ENCODE measurements around the gene SYT6.

The SYT6 gene

DNA sequence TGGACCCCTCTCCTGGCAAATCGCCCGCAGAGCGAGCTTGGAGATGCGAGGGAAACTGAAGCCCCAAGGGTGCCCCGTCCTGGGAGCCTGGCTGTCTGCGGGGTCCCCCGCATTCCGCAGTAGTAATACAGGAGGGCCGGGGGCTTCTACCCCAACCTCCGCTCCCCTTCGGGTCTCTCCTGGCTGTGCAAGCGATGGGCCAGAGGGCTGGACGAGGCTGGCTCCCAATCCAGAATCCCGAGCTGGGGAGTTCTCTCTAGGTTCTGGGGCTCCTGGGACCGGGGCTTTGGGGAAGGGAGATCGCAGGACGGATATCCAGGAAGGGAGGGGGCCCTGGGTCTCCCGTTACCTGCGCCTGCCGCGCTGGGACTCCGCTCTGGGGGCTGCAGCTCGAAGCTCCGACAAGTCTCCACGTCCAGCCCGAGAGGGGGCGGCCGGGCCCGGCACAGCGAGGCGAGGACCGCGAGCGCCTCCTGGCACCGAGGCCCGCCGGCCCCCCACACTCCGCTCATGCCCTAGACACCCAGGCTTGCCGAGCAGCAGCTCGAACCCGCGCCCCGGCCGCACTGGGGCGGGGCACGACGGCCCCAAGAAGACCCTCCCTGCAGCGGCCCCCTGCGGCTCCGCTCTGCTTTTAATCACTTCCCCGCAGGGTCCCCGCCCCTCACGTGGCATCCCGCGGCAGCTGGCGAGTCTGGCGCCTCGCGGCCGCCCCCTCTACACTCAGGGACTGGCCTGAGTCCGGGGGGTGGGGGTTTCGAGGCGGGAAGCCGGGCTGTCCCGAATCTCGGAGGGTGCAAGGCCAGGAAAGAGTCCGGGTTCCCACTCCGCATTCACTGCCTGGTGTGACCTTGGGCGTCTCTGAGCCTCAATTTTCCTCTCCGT is at the start of gene SYT6:
Gene SYT6, minus strand, starts transcription at position 609 of the 885 bp plus-strand sequence. Its CDS starts 97 bp downstream, at position 512.
- peak in 1 of 2 donors; percentile 1 for DNase-seq (ENCODE audit: low read depth in 2 of 2)

DNA sequence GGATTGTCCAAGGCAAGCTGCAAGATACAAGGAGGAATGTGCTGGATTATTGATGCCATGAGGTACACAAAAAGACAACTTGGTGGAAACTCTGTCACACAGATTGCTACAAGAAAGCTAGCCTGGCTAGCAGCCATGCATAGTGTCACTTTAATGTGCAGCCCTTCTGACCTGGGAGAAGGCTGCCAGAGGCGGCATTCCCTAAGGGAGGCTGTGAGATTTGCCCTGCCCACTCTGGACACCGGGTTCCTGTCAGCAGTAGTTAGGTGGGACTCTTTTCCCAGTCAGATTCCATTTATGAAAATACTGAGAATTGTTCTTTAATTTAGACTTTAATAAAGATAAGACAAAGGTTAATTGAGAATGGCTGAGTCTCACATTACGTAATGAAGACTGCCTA is 47.8 kb upstream of the SYT6 start:
- DNase-seq (ENCODE audit: low read depth in 2 of 2): no peak

DNA sequence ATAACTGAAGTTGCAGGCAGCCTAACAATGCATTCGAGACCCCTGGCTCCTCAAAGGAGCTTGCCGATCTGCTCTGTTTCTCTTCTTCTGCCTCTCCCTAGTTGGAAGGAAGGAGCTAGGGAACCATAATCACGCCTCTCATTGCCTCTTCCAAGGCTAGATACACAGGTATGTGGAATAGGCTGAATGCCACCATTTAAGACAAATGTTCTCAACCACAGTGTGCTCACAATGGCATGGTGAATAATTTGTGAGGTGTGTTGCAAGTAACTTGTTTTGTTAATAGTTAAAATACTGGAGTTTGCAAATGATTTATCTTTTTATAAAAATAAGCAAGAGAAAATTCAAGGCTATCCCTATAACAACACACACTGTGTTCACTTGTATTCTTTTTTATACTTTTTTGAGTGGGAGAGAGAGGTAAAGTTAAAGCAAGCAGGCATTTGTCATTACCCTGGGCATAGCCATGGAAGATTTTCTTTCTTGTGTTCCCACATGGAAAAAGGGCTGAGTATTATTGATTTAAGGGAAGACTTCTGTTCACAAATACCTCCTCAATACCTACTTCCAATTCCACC is 45.4 kb upstream of the SYT6 start:
- DNase-seq (ENCODE audit: low read depth in 2 of 2): no peak

DNA sequence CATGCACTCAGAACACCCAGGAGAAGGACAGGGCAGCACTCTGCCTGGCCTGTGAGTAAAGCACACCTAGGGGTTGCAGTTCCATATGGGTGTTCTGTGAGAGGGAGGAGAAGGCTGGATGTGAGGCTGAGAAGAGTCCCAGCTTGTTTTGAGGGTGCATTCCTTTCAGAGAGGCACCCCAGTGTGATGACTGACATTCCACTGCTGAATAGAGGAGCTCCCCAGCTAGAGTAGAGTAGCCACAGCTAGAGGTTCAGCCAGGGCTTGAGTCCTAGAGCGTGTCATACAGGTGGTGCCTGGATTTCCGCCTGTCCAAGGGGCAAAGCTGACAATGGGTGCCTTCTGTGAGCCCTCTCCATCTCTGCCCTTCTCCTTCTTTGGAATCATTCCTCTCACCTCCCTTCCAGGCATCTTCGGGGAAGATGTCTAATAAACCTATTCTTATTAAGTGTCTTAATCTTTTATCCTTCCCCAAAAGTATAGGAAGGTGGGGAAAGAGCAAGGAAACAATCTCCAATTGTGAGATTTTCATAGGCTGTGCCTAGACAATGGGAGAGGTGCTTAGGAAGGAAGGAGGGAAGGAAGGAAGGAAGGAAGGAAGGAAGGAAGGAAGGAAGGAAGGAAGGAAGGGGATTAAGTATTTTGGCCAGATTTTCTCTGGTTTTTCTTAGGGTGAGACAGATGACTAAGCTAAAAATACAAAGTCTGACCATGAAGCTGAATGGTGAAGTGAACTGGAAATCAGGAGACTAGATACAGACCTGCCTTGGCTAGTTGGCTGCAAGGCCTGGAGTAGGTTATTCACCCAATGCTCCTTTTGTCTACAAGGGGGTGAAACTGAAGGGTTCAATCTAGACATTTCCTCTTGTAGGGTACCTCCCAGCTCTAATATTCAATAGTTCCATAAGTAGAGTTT is 43.6 kb upstream of the SYT6 start:
- DNase-seq (ENCODE audit: low read depth in 2 of 2): no peak

DNA sequence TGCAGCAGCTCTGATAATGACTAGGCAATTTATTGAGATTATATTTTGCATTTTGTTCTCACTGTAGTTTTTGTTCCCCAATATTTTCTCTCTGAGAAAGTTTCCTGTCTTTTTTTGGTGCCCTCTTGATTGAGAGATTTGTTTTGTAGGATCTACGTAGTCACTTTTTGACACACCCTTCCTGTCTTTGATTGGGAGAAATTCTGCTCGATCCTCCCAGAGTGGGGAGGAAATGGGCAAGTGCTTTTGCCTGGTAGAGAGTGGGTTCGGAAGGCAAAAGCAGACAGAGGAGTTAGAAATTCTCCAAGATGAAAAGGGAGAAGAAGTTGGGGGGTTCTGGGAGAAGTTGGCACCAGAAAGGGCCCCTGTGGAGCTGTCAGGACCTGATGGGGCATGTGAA is 42.1 kb upstream of the SYT6 start:
- no peak for DNase-seq (ENCODE audit: low read depth in 2 of 2)

DNA sequence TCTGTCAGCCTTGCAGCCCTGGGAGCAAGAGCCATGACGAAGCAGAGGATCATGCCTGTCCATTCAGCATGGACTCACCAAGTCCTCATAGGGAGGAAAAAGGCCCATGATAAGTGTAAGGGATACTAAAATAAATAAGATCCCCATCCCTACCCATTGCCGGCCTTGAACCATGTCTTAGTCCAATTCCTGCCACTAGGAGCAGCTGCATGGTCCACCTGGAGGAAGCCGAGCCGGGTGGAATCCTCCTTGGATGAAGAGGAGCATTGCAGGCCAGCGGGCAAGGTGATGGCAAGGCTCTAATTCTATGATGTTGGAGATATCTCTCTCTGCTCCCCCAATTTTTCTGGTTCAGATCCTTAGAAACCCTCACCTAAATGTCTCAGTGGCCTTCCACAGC is 38.7 kb upstream of the SYT6 start:
- DNase-seq (ENCODE audit: low read depth in 2 of 2): no peak

DNA sequence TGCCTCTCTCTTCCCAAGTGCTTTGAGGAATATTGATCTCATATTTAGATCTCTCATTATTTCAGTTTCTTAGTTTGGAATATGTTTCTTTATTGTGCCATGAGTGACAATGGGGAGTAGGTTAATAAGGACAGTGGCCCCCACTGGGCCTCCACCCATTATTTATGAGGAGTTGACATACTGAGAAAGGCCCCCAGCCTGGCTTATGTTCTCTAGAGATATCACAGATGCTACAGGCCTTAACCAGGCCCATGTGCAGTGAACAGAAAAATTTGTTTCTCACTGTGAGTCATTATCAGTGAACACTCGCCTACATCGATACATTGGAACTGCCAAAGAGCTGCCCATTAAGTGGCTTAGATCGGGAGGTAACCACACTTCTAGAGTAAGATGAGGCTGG is 35.7 kb upstream of the SYT6 start:
- DNase-seq (ENCODE audit: low read depth in 2 of 2): no peak

- DNase-seq (ENCODE audit: low read depth in 2 of 2): no peak
Measured at GRCh38 chr1:114181356-114181755, 27.7 kb upstream of the SYT6 start.

GRCh38 chr1:114180742-114181141 is 27.1 kb upstream of the SYT6 start:
- no peak for DNase-seq (ENCODE audit: low read depth in 2 of 2)

GRCh38 chr1:114178936-114179335 is 25.3 kb upstream of the SYT6 start:
- DNase-seq (ENCODE audit: low read depth in 2 of 2): no peak

DNA sequence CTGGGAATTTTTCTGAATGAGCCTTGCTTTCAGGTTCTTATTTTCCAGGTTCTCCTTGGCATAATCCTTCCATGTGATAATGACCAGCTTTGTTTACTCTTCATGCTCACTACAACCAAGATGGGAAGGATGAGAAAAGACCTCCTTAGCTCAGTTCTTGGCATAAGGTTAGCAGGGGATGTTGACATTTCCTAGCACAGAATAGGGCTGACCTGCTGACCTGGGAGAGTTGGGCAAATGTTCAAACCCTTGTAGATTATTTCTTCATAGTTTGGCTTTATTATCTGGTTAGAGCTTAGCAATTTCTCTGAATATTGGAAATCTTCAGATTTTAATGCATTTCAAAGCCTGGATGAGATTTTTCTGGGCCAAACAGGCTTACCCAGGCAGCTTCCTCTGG is 23.6 kb upstream of the SYT6 start:
- DNase-seq (ENCODE audit: low read depth in 2 of 2): no peak

- DNase-seq (ENCODE audit: low read depth in 2 of 2): no peak
Measured at GRCh38 chr1:114176366-114176765, 22.7 kb upstream of the SYT6 start.

- DNase-seq (ENCODE audit: low read depth in 2 of 2): no peak
Measured at GRCh38 chr1:114173680-114174079, 20.0 kb upstream of the SYT6 start.

- no peak for DNase-seq (ENCODE audit: low read depth in 2 of 2)
Measured at GRCh38 chr1:114169509-114169908, 15.8 kb upstream of the SYT6 start.

GRCh38 chr1:114167226-114167625 is 13.6 kb upstream of the SYT6 start:
- DNase-seq (ENCODE audit: low read depth in 2 of 2): no peak

- no peak for DNase-seq (ENCODE audit: low read depth in 2 of 2)
Measured at GRCh38 chr1:114164840-114165543, 11.3 kb upstream of the SYT6 start.

- no peak for DNase-seq (ENCODE audit: low read depth in 2 of 2)
Measured at GRCh38 chr1:114159941-114160340, 6.3 kb upstream of the SYT6 start.

DNA sequence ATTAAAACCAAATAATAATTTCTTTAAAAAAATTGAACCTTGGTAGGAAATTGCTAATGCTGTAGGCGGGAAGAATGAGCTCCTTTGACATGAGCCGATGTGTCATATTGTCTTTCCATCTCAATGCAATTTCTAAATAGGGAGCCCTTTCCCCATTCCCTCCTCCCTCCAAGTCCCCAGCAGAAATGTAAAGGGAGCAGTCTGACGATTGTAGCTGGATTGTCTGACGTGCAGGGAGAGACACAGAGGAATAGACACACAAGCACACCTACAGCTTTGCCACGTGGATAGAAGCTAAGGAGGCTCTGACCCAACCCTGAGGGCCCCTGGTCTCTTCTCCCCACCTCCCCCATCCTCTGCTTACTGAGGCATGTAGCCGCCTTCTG is 3.6 kb upstream of the SYT6 start:
- DNase-seq (ENCODE audit: low read depth in 2 of 2): no peak

DNA sequence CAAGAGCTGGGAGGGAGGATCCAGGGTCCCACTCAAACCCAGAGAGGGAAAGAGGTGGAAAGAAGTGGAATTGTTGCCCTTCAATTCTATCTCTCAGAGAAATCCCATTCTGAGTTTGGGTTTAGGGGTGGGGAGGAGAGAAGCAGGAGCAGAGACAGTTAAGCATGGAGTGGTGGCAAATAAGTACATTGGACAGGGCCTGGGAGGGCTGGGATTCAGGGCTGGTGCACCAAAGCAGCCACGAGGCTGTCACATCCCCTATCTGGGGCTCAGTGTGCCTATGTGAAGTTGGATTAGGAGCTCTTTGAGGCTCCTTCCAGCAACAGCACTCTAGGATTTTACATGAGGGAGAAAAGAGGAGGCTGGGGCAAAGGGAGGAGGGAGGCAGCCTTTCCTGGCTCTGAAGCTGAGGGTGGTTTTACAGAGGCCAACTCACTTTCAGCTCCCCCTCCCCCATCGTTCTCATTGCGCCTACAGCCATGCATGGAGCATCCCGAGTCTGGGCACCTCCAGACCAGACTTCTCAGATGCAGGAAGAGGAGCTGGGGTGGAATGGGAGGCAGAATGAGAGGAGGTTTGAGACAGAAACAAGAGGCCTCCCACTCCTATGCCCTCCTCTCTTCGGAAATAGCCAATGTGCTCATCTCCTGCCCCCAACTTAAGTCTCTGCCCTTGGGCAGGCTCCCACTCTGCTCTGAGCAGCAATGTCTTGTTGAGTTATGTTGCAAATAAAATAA is 3.0 kb upstream of the SYT6 start:
- no peak for DNase-seq (ENCODE audit: low read depth in 2 of 2)

DNA sequence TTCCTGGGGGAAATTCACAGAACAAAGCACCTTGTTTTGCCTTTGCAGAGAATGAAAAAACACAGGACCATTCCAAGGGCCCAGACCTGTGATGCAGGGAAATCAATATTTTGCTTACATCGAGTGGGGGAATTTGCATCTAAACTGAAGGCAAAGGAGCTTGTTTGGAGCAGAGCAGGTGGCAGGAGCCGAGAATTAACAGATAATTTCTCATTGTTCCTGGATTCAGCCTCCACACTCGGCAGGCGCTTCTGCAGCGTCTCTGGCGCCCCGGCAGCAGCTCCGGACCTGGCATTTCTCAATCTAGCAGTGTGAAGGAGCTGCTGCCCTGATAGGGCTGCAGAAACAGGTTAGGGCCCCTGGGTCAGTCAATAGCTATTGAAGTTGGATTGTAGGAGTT is 2.0 kb upstream of the SYT6 start:
- DNase-seq (ENCODE audit: low read depth in 2 of 2): no peak

DNA sequence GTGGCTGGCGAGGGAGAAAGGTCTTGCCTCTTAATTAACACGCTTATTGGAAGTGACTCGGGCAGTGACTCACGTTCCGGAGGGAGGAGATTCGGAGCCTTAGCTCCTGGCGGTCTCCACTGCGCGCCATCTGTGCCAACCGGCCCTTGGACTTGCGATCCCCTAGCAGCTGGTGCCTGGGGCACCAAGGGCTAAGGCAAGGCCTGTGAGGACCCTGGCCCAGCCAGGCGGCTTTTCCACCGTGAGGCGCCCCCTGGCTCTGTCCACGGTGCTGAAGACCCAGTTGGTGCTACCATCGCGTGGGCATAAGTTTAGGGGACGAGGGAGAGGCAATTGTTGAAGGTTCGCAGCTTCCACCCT is 1.3 kb upstream of the SYT6 start:
- no peak for DNase-seq (ENCODE audit: low read depth in 2 of 2)

All from stimulated activated CD4-positive, alpha-beta T cell treated with anti-CD3 and anti-CD28 coated beads, Interleukin-1b, Interleukin-23, amount 100 ng/mL, for 4 hours (primary cell).